HCT116 (cell line): ENCODE data around the gene THRAP3. TPM values are rescaled to one million over a fixed set of nuclear protein-coding genes. Genes with fewer than 3 reads are reported as not detected.
A peak's percentile ranks its signal among the peaks of the same experiment; 100 is the strongest.

Experiments used
- ATAC-seq: fragments of 200-7000 bp; cut with Tn5 transposase; 2 replicates; pipeline ENCODE4 v1.9.1; 2020; ENCODE audit warnings: mild to moderate bottlenecking, moderate library complexity
- BruUV-seq: library from RNA; stranded (reverse); fragments of 400-500 nt; replicated peaks from 2 replicates; lab custom pipeline; 2021; lab: Mats Ljungman, UMichigan
- CTCF ChIA-PET: fragments of 300-600 bp; sonication (Branson Sonifier 250); formaldehyde crosslinking; loops from one replicate; lab custom pipeline; 2021; ENCODE audit warnings: antibody characterized with exemption; lab: Charles Lee
- POLR2A ChIA-PET: fragments of 300-600, 350-600 bp; sonication (Branson Sonifier 250); formaldehyde crosslinking; loops from one replicate; lab custom pipeline; 2021; ENCODE audit warnings: antibody characterized with exemption; lab: Charles Lee
- RAD21 ChIA-PET, 2 experiments: fragments of 300-600 bp; sonication (Branson Sonifier 250); formaldehyde crosslinking; loops; one replicate each; lab custom pipeline; 2023; ENCODE audit warnings: low total read pairs in 2 of 2; ENCODE audit not compliant: uncharacterized antibody in 2 of 2, unreplicated experiment in 2 of 2, low non-redundant PET in 1 of 2; lab: Charles Lee
- DNase-seq: peaks from one replicate; pipeline ENCODE4 v3.0.0-alpha.2; 2010; ENCODE audit warnings: low read depth, low spot score
- H2AFZ ChIP-seq: fragments of 200-600 bp; shearing (Covaris generic), sonication (generic); 2 replicates; pipeline ENCODE4 v1.6.1; 2017; ENCODE audit warnings: low read depth, mixed run types, mixed read lengths, antibody characterized with exemption, low read length; ENCODE audit not compliant: poor library complexity, severe bottlenecking
- H3K27ac ChIP-seq: 2 replicates; pipeline ENCODE4 v1.5.1; 2012; ENCODE audit warnings: low read depth, low read length
- H3K27me3 ChIP-seq: fragments of 200-600 bp; sonication (generic); 2 replicates; pipeline ENCODE4 v1.6.1; 2016; ENCODE audit warnings: mixed run types, low read length, mixed read lengths; ENCODE audit not compliant: insufficient read depth
- H3K36me3 ChIP-seq, 2 experiments: fragments of 200-500 bp in 1 of 2; fragments of 200-600 bp in 1 of 2; sonication (Bioruptor generic) in 1 of 2; sonication (generic) in 1 of 2; 2 replicates each; pipeline versions ENCODE4 v1.5.1 to v1.6.1; 2014 to 2016; ENCODE audit warnings: low read length in 2 of 2, inconsistent platforms in 1 of 2, mixed read lengths in 1 of 2, mixed run types in 1 of 2; ENCODE audit not compliant: insufficient read depth in 2 of 2, control insufficient read depth in 1 of 2
- H3K4me1 ChIP-seq, 2 experiments: fragments of 200-600 bp in 1 of 2; sonication (generic) in 1 of 2; 2 replicates each; pipeline versions ENCODE4 v1.5.1 to v1.6.1; 2012 to 2017; ENCODE audit warnings: low read length in 2 of 2, inconsistent platforms in 1 of 2, mild to moderate bottlenecking in 1 of 2, mixed read lengths in 1 of 2, mixed run types in 1 of 2, moderate library complexity in 1 of 2; ENCODE audit not compliant: insufficient read depth in 2 of 2, control insufficient read depth in 1 of 2
- H3K4me2 ChIP-seq: fragments of 200-600 bp; sonication (generic); 2 replicates; pipeline ENCODE4 v1.6.1; 2017; ENCODE audit warnings: mixed run types, low read length, mixed read lengths
- H3K4me3 ChIP-seq, 2 experiments: fragments of 200-600 bp in 1 of 2; sonication (generic) in 1 of 2; replicated peaks in 1 of 2; 2 replicates each; pipeline ENCODE4 v1.5.1; 2011 to 2016; ENCODE audit warnings: low read length in 2 of 2, control low read depth in 1 of 2, low read depth in 1 of 2, mild to moderate bottlenecking in 1 of 2, mixed read lengths in 1 of 2, mixed run types in 1 of 2
- H3K79me2 ChIP-seq: fragments of 200-600 bp; sonication (generic); 2 replicates; pipeline ENCODE4 v1.6.1; 2017; ENCODE audit warnings: mild to moderate bottlenecking, mixed run types, low read length, moderate library complexity, mixed read lengths; ENCODE audit not compliant: insufficient read depth
- H3K9ac ChIP-seq: fragments of 200-600 bp; sonication (generic); 2 replicates; pipeline ENCODE4 v1.6.1; 2016; ENCODE audit warnings: low read length, mixed read lengths
- H3K9me2 ChIP-seq: fragments of 200-600 bp; sonication (generic), shearing (Covaris generic); 2 replicates; pipeline ENCODE4 v1.6.1; 2017; ENCODE audit warnings: mixed run types, mild to moderate bottlenecking, moderate library complexity; ENCODE audit not compliant: insufficient read depth
- H3K9me3 ChIP-seq, 2 experiments: fragments of 200-500 bp in 1 of 2; fragments of 200-600 bp in 1 of 2; sonication (Bioruptor generic) in 1 of 2; sonication (generic) in 1 of 2; 2 replicates each; pipeline ENCODE4 v1.6.1; 2014 to 2017; ENCODE audit warnings: low read length in 2 of 2, mixed read lengths in 2 of 2, inconsistent platforms in 1 of 2, low read depth in 1 of 2, mild to moderate bottlenecking in 1 of 2, mixed run types in 1 of 2, moderate library complexity in 1 of 2; ENCODE audit not compliant: control insufficient read depth in 1 of 2, insufficient read depth in 1 of 2
- H4K20me1 ChIP-seq: fragments of 200-600 bp; sonication (generic), shearing (Covaris generic); 2 replicates; pipeline ENCODE4 v1.6.1; 2017; ENCODE audit warnings: mixed run types, mild to moderate bottlenecking, moderate library complexity; ENCODE audit not compliant: insufficient read depth
- ATF3 ChIP-seq: IDR thresholded peaks from 2 replicates; pipeline ENCODE4 v1.6.1; 2012
- CEBPB ChIP-seq: IDR thresholded peaks from 2 replicates; pipeline ENCODE4 v1.6.1; 2012; ENCODE audit warnings: low read depth
- CTCF ChIP-seq, 3 experiments: fragments of 200-600 bp in 1 of 3; sonication (generic) in 1 of 3; IDR thresholded peaks in 2 of 3; conservative IDR thresholded peaks in 1 of 3; 2 replicates each; pipeline ENCODE4 v1.5.1; 2012 to 2017; ENCODE audit warnings: low read depth in 2 of 3, low read length in 2 of 3, antibody characterized with exemption in 1 of 3, borderline replicate concordance in 1 of 3, control low read depth in 1 of 3, mild to moderate bottlenecking in 1 of 3, mixed read lengths in 1 of 3, mixed run types in 1 of 3, moderate library complexity in 1 of 3; ENCODE audit not compliant: insufficient read depth in 1 of 3
- EGR1 ChIP-seq: IDR thresholded peaks from 2 replicates; pipeline ENCODE4 v1.6.1; 2012; ENCODE audit warnings: low read depth
- EZH2 ChIP-seq: fragments of 200-600 bp; sonication (generic); IDR thresholded peaks from 2 replicates; pipeline ENCODE4 v1.6.1; 2017; ENCODE audit warnings: antibody characterized with exemption, mixed run types
- FOSL1 ChIP-seq: IDR thresholded peaks from 2 replicates; pipeline ENCODE4 v1.6.1; 2012; ENCODE audit warnings: low read depth
- JUND ChIP-seq: IDR thresholded peaks from 2 replicates; pipeline ENCODE4 v1.6.1; 2012
- MAX ChIP-seq: IDR thresholded peaks from 2 replicates; pipeline ENCODE4 v1.6.1; 2012
- POLR2A ChIP-seq: IDR thresholded peaks from 2 replicates; pipeline ENCODE4 v1.7.0; 2011; ENCODE audit warnings: borderline replicate concordance; ENCODE audit not compliant: insufficient read depth, insufficient read length; ENCODE audit errors: extremely low read depth
- RAD21 ChIP-seq: IDR thresholded peaks from 2 replicates; pipeline ENCODE4 v1.6.1; 2012; ENCODE audit warnings: low read depth, mild to moderate bottlenecking
- SIN3A ChIP-seq: IDR thresholded peaks from 2 replicates; pipeline ENCODE4 v1.6.1; 2012; ENCODE audit warnings: low read depth
- YY1 ChIP-seq: IDR thresholded peaks from 2 replicates; pipeline ENCODE4 v1.6.1; 2011; ENCODE audit warnings: low read length, low read depth, moderate library complexity, mild to moderate bottlenecking; ENCODE audit not compliant: insufficient replicate concordance; ENCODE audit errors: extremely low read depth
- ZBTB33 ChIP-seq: IDR thresholded peaks from 2 replicates; pipeline ENCODE4 v1.6.1; 2011; ENCODE audit warnings: mild to moderate bottlenecking, low read length, moderate library complexity; ENCODE audit not compliant: insufficient replicate concordance; ENCODE audit errors: extremely low read depth
- ZFX ChIP-seq: fragments of 450-650 bp; IDR thresholded peaks from 2 replicates; pipeline ENCODE4 v1.6.1; 2017
- ZNF274 ChIP-seq: fragments of 200-500 bp; sonication (Bioruptor generic); IDR thresholded peaks from 2 replicates; pipeline ENCODE4 v1.6.1; 2014; ENCODE audit warnings: mild to moderate bottlenecking, low read depth, low read length, inconsistent platforms
- intact Hi-C: fragments of 100-400 bp; cut with micrococcal nuclease; formaldehyde crosslinking; loops from 2 replicates; pipeline ENCODE4 v1.10.0; 2022
- total RNA-seq: library from RNA; stranded (reverse); gene quantifications from one replicate; pipeline ENCODE4 v1.2.1, GENCODE V29; 2021; ENCODE audit not compliant: unreplicated experiment

Gene THRAP3
- total RNA-seq, 1 experiment from 2014 or later = 144 TPM

GRCh38 chr1:36342426-36343185, 118.4 kb downstream of the THRAP3 start:
- intact Hi-C loops = loop anchor here (1.0 kb wide), 1 partner anchor 79 kb away; no protein-coding TSS in a partner anchor
- H3K4me2 ChIP-seq = no peak overlapping the region; the same call in 1 of the 2 replicates
- ChIA-PET CTCF (interaction anchor here (0.6 to 1.9 kb wide), 9 partner anchors 8 to 193 kb away, joined by 3 to 8 read pairs (median 4); partner anchors contain the start of gene TRAPPC3), RAD21 (interaction anchor here (0.5 to 1.0 kb wide), 3 partner anchors 29 to 76 kb away, joined by 3 to 4 read pairs (median 3); no protein-coding TSS in a partner anchor), POLR2A (interaction anchor here (1.0 kb wide), 1 partner anchor 58 kb away, joined by 3 read pairs; no protein-coding TSS in a partner anchor)
- BruUV-seq = no TSS peak
- H3K4me1 ChIP-seq = peaks cover 0 to 6% of the 10 kb centered on the region in 2 experiments; a peak in 1 of 4 replicates
- H3K9ac ChIP-seq = no peak overlapping the region
- no peak overlapping the region for H3K4me3 ChIP-seq
- no peaks in the 10 kb centered on the region for H4K20me1 ChIP-seq
- H3K9me3 ChIP-seq = no peaks in the 10 kb centered on the region
- DNase-seq = no peak
- H3K9me2 ChIP-seq = no peaks in the 10 kb centered on the region
- no peaks in the 10 kb centered on the region for H3K79me2 ChIP-seq
- H2AFZ ChIP-seq = no peak overlapping the region
- H3K27ac ChIP-seq = 0 out of 2 replicates have a peak overlapping the region, but pooled peaks have one; percentile 11
- no peaks in the 10 kb centered on the region for H3K27me3 ChIP-seq
- TF ChIP-seq POLR2A (no peak), EGR1 (no peak), ZFX (no peak), JUND (no peak), YY1 (no peak), CEBPB (no peak), EZH2 (no peak), ATF3 (no peak), ZBTB33 (no peak), FOSL1 (no peak), CTCF (IDR thresholded peaks at IDR 0.05 in 2 of 3, conservative IDR thresholded peaks at IDR 0.05 in 1 of 3; ENCODE audit: borderline replicate concordance in 1 of 3, insufficient read depth in 1 of 3, low read depth in 2 of 3, low read length in 2 of 3) (peak; percentile 75 to 87 (median 83)), MAX (no peak), SIN3A (no peak), RAD21 (peak; percentile 97), ZNF274 (no peak)
- peak; percentile 90 for ATAC-seq
- H3K36me3 ChIP-seq = peaks cover 5 to 10% of the 10 kb centered on the region in 2 experiments; a peak in 3 of 4 replicates
